Measurements from ENCODE around the gene TM4SF1.

DNA sequence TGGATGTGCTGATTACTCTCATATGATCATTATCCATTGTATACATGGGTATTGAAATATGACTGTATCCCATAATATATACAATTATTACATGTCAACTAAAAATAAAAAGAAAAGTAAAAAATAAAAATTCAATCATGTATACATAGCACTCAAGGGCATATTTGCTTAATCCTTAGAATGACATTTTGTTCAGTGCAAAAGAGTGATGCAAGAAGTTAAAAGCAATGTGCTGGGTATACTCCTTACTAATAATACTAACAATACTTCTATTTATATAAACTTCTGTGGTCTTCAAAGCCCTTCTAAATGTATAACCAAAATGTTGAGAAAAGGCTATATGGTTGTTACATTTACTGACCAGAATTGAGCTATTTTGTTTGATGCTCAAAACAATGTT lies 23.2 kb upstream of the TM4SF1 start:
- TF ChIP-seq EZH2 (IDR thresholded peaks at IDR 0.05; ENCODE audit: insufficient read depth, low read length) (no peak), CTCF (IDR thresholded peaks at IDR 0.05; ENCODE audit: insufficient read depth, low read depth, low read length) (no peak)
